Fibroblast of lung (primary cell): ENCODE measurements around the gene ZDHHC14. TPM values are rescaled to one million over a fixed set of nuclear protein-coding genes. Genes with fewer than 3 reads are reported as not detected.

Experiments used
- DNase-seq, 2 donors: peaks; one replicate each; pipeline versions ENCODE4 v3.0.0 to v3.0.0-alpha.2; 2010; ENCODE audit warnings: low read depth in 2 of 2
- H2AFZ ChIP-seq: 2 replicates; pipeline ENCODE4 v1.5.1; 2012; ENCODE audit warnings: low read length, control low read depth, inconsistent platforms
- H3K27ac ChIP-seq: 2 replicates; pipeline ENCODE4 v1.5.1; 2011; ENCODE audit warnings: low read length, control low read depth; ENCODE audit not compliant: insufficient read depth
- H3K27me3 ChIP-seq: 2 replicates; pipeline ENCODE4 v1.5.1; 2011; ENCODE audit warnings: mild to moderate bottlenecking, low read length; ENCODE audit not compliant: control insufficient read depth, insufficient read depth
- H3K36me3 ChIP-seq: 2 replicates; pipeline ENCODE4 v1.5.1; 2011; ENCODE audit warnings: low read length; ENCODE audit not compliant: control insufficient read depth, insufficient read depth
- H3K4me1 ChIP-seq: 2 replicates; pipeline ENCODE4 v1.5.1; 2011; ENCODE audit warnings: low read length; ENCODE audit not compliant: control insufficient read depth, insufficient read depth; ENCODE audit errors: extremely low read depth
- H3K4me2 ChIP-seq: 2 replicates; pipeline ENCODE4 v1.5.1; 2011; ENCODE audit warnings: low read length, control low read depth; ENCODE audit not compliant: insufficient read depth; ENCODE audit errors: extremely low read depth
- H3K4me3 ChIP-seq, 4 experiments: fragments of 200-600 bp in 1 of 4; sonication (generic) in 1 of 4; replicated peaks in 1 of 4; 2 replicates each; pipeline ENCODE4 v1.5.1; 2011 to 2016; ENCODE audit warnings: low read length in 4 of 4, low read depth in 3 of 4, mild to moderate bottlenecking in 3 of 4, control low read depth in 2 of 4, inconsistent platforms in 1 of 4, mixed read lengths in 1 of 4; ENCODE audit not compliant: insufficient read depth in 1 of 4; ENCODE audit errors: control extremely low read depth in 1 of 4
- H3K79me2 ChIP-seq: 2 replicates; pipeline ENCODE4 v1.5.1; 2012; ENCODE audit warnings: mild to moderate bottlenecking, low read length, inconsistent platforms; ENCODE audit not compliant: control insufficient read depth, insufficient read depth
- H3K9ac ChIP-seq: 2 replicates; pipeline ENCODE4 v1.5.1; 2011; ENCODE audit warnings: mild to moderate bottlenecking, low read length, control low read depth; ENCODE audit not compliant: insufficient read depth
- H3K9me3 ChIP-seq: 2 replicates; pipeline ENCODE4 v1.5.1; 2012; ENCODE audit warnings: low read depth, low read length; ENCODE audit not compliant: control insufficient read depth, insufficient read depth
- H4K20me1 ChIP-seq: 2 replicates; pipeline ENCODE4 v1.5.1; 2011; ENCODE audit warnings: low read length; ENCODE audit not compliant: control insufficient read depth, insufficient read depth; ENCODE audit errors: extremely low read depth
- CTCF ChIP-seq, 2 donors: IDR thresholded peaks in 1 of 2; conservative IDR thresholded peaks in 1 of 2; 1 replicate in 1 of 2; 2 replicates in 1 of 2; pipeline ENCODE4 v1.5.1; 2011 to 2012; ENCODE audit warnings: low read length in 2 of 2, control low read depth in 1 of 2, inconsistent platforms in 1 of 2, low read depth in 1 of 2, mild to moderate bottlenecking in 1 of 2
- EZH2 ChIP-seq: IDR thresholded peaks from 2 replicates; pipeline ENCODE4 v1.5.1; 2012; ENCODE audit warnings: low read length, control low read depth, mild to moderate bottlenecking; ENCODE audit errors: missing control alignments
- polyA plus RNA-seq, 2 donors: library from polyadenylated mRNA; depleted of rRNA in 1 of 2; stranded (reverse) in 1 of 2; unstranded in 1 of 2; fragments of >200 nt; gene quantifications; 2 replicates each; pipeline ENCODE4 v1.2.1, GENCODE V29; 2011 to 2012; ENCODE audit warnings: missing spikeins in 1 of 2
- total RNA-seq: library from RNA; depleted of rRNA; stranded (reverse); fragments of >200 nt; gene quantifications from 2 replicates; pipeline ENCODE4 v1.2.1, GENCODE V29; 2014

ZDHHC14 gene
- total and polyA plus RNA-seq, 2 donors (not counting 1 experiment from before 2014, with no cell fraction given): 1.7 to 3.5 TPM

DNA sequence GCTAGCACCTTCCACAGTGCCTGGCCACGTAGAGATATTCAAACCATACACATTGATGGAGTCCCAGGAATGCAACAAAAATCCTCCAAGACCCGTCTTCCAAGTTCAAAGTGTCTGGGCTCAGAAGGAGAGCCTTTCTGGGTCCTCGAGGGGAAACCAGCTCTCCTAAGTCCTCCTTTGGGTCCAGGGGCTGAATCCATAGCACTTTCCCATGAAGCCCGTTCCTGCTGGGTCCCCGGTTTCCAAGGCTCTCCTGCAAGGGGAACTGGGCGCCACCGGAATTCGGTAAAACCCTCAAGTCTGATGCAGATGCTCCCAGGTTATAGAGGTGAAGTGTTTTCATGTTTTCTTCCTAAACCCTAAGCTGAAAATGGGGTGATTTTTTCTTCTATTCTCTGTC, 340.8 kb downstream of the ZDHHC14 start:
- H3K9ac ChIP-seq: no peak overlapping the region
- no peak for TF ChIP-seq CTCF (conservative IDR thresholded peaks at IDR 0.05 in 1 of 2, IDR thresholded peaks at IDR 0.05 in 1 of 2; ENCODE audit: low read depth in 1 of 2, low read length in 2 of 2)
- TF ChIP-seq EZH2: no peak
- no peak overlapping the region for H3K4me2 ChIP-seq
- no peaks in the 10 kb centered on the region for H3K36me3 ChIP-seq
- no peaks in the 10 kb centered on the region for H3K9me3 ChIP-seq
- DNase-seq: no peak
- no peak overlapping the region for H3K27ac ChIP-seq
- H3K4me1 ChIP-seq: no peaks in the 10 kb centered on the region
- peaks cover 6% of the 10 kb centered on the region for H3K27me3 ChIP-seq
- no peaks in the 10 kb centered on the region for H4K20me1 ChIP-seq
- H2AFZ ChIP-seq: no peak overlapping the region
- H3K79me2 ChIP-seq: no peaks in the 10 kb centered on the region
- H3K4me3 ChIP-seq: no peak overlapping the region

GRCh38 chr6:157723376-157723775, 342.4 kb downstream of the ZDHHC14 start:
- peaks cover 9% of the 10 kb centered on the region for H3K27me3 ChIP-seq
- no peak overlapping the region for H2AFZ ChIP-seq
- H3K4me3 ChIP-seq: no peak overlapping the region
- no peaks in the 10 kb centered on the region for H3K36me3 ChIP-seq
- no peak overlapping the region for H3K4me2 ChIP-seq
- no peak for TF ChIP-seq EZH2
- TF ChIP-seq CTCF (conservative IDR thresholded peaks at IDR 0.05 in 1 of 2, IDR thresholded peaks at IDR 0.05 in 1 of 2; ENCODE audit: low read depth in 1 of 2, low read length in 2 of 2): no peak
- H3K9me3 ChIP-seq: no peaks in the 10 kb centered on the region
- H3K9ac ChIP-seq: no peak overlapping the region
- H3K27ac ChIP-seq: no peak overlapping the region
- no peak for DNase-seq
- H3K79me2 ChIP-seq: no peaks in the 10 kb centered on the region
- no peaks in the 10 kb centered on the region for H3K4me1 ChIP-seq
- no peaks in the 10 kb centered on the region for H4K20me1 ChIP-seq

DNA sequence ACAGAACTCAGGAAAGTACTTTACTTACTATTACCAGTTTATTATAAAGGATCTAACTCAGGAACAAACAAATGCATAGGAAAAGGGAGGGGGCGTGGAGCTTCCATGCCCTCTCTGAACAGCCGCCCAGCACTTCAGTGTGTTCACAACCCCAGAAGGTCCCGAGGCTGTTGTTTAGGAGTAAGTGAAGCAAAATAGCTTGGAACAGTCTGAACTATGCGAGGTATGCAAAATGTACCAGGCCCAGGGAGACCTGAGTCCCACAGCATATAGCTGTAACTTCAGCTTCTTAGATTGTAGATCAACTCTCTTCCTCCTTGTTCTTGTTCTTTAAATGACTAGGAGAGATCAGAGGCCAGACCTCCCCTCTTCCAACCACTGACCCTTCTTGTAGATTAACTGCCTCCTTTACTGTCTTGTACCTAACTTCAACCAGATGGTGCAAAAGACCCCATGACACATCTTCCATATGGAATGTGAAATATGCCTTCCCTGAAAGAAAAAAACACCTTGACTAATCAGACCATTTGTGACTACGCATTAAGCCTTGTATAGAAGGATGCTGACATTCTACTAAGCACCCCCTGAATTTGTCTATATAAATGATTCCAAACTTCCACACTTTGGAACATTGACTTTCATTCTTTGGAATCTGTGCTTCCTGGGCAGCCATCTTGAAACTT, 343.3 kb downstream of the ZDHHC14 start:
- Histone ChIP-seq H3K27ac (no peak overlapping the region), H3K9ac (no peak overlapping the region), H4K20me1 (no peaks in the 10 kb centered on the region), H3K27me3 (peaks cover 9% of the 10 kb centered on the region), H2AFZ (no peak overlapping the region), H3K79me2 (no peaks in the 10 kb centered on the region), H3K9me3 (no peaks in the 10 kb centered on the region), H3K4me1 (no peaks in the 10 kb centered on the region), H3K36me3 (no peaks in the 10 kb centered on the region), H3K4me3 (no peak overlapping the region), H3K4me2 (no peak overlapping the region)
- TF ChIP-seq EZH2: no peak
- TF ChIP-seq CTCF (conservative IDR thresholded peaks at IDR 0.05 in 1 of 2, IDR thresholded peaks at IDR 0.05 in 1 of 2; ENCODE audit: low read depth in 1 of 2, low read length in 2 of 2): no peak
- peak in 1 of 2 donors; percentile 44 for DNase-seq
